Measurements from ENCODE around the gene ARHGEF10L.

The ARHGEF10L gene

DNA sequence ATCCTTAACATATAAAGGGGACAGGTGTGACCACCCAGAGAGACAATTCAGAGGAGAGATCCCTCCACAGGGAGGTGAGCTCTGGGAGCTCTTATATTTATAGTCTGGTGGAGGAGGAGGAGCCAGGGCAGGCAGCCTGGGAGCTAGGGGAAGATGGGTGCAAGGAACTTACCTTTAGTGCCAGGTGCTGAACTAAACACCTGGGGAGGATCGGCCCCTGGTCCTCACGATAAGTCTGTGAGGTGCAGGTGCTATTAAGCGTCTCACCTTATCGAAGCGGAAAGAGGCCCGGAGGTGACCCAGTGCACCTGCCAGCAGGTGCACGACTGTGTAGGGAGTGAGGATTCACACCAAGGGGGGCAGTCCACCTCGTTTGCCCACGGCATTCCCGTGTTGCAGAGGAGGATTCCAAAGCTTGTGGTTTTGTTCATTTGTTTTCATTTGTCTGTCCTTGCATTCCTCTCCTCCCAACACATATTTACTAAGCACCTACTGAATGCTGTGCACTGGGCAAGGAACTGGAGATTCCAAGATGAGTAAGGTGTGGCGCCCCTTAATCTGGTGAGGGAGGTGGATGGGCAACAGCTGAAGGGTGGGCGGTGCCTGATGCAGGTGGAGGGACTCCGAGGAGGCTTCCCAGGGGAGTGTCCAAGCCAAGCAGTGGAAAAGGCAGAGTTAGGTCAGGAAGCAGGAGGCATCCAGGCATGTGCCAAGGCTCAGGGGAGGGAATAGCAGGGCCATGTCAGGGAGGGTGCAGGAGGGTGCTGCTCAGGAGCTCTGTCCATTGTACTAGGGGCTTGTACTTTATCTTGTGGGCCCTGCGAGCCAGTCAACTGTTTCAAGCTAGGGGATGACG, 11.5 kb downstream of the ARHGEF10L start:
- DNase-seq, result no peak

DNA sequence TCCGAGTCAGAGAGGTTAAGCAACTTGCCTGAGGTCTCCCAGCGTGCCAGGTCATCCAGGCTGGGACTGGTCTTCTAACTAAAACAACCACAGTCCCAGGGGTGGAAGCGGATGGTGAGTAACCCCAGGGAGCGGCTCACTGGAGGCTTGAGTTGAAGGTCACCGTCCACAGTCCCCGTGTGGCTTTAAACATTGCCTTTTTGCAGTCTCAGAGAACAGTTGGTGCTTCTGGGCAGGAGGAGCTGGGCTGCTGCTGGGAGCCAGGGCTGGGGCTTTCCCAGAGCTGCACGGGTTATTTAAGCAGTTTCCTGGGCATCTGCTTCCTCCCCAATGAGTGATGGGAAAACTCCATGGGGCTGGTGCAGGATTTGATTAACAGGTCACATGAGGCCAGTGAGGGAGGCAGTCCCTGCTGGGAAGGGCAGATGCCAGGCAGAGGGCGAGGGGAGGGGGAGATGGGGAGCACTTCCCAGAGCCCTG, 12.3 kb downstream of the ARHGEF10L start:
- DNase-seq, result peak; percentile 48

DNA sequence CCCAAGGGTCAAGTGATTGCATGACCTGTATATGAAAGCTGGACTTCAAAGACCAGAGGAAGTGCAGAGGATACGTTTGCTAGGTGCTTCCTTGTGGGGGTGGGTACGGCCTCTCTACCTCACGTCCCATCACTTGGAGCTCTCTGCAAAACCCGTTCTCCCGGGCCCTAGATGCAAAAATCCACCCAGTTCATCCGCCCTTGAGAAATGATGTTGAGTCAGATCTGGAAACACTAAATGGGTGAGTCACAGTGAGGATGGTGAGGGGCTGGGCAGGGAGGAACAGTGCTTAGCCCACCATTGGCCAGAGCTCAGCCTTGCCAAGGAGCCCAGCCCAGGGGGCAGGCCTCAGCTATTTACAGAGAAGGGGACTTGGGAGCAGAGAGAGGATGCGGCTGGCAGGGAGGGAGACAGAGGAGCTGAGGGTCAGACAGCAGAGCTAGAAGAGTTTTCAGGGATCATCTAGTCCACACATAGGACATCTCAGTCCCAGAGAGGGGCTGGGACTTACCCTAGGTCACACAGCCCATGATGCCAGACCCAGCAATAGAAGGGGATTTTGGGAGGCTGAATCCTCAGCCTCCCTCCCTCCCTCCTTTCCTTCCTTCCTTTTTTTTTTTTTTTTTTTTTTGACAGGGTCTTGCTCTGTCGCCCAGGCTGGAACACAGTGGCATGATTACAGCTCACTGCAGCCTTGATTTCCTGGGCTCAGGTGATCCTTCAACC, 14.6 kb downstream of the ARHGEF10L start:
- no peak for DNase-seq

GRCh38 chr1:17554954-17555353, 15.5 kb downstream of the ARHGEF10L start:
- DNase-seq, result no peak

- DNase-seq, result no peak
These were observed 18.5 kb downstream of the ARHGEF10L start for GRCh38 chr1:17557986-17558385.

- no peak for DNase-seq
These were observed 19.0 kb downstream of the ARHGEF10L start for GRCh38 chr1:17558541-17558940.

GRCh38 chr1:17558954-17559614, 19.6 kb downstream of the ARHGEF10L start:
- DNase-seq, result no peak

GRCh38 chr1:17559615-17560419, 20.3 kb downstream of the ARHGEF10L start:
- no peak for DNase-seq

- no peak for DNase-seq
These were observed 21.7 kb downstream of the ARHGEF10L start for GRCh38 chr1:17561247-17561548.

- DNase-seq, result no peak
These were observed 22.1 kb downstream of the ARHGEF10L start for GRCh38 chr1:17561561-17561985.

GRCh38 chr1:17562375-17562774, 22.9 kb downstream of the ARHGEF10L start:
- DNase-seq, result no peak

- DNase-seq, result peak; percentile 83
These were observed 24.2 kb downstream of the ARHGEF10L start for GRCh38 chr1:17563494-17564281.

GRCh38 chr1:17564458-17565393, 25.2 kb downstream of the ARHGEF10L start:
- DNase-seq, result no peak

DNA sequence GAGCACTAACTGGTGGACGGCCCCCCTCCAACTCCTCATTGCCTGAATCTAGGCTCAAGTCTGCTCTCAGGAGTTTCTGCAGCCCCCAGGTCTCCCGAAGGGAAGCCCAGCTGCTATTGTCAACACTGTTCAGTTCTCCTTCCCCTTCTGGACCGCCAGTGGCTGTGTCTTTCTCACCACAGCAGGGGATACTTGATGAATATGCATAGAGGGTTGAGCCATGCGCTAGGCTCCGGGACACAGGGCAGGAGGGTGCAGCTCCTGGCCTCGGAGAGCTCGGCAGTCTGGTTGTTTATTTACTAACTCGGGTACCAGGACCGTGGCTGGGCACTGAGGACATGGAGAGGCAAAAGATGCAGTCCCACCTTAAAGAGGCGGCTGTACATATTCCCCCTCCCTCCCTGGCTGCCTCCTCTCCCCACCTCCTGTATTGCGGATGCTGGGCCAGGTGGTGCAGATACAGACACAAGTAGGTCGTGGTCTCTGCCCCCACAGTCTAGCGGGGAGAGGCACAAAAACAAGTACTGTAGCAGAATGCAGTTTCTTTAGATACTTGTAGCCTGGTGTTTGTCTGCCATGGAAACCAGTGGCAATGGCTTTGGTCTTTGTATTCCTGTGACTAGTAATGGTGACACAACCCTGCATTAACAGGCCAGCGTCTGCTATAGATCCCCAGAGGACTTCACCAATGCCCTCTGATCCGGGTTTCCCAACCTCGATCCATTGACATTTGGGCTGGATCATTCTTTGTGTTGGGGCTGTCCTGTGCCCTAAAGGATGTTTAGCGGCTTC, 26.2 kb downstream of the ARHGEF10L start:
- no peak for DNase-seq

DNA sequence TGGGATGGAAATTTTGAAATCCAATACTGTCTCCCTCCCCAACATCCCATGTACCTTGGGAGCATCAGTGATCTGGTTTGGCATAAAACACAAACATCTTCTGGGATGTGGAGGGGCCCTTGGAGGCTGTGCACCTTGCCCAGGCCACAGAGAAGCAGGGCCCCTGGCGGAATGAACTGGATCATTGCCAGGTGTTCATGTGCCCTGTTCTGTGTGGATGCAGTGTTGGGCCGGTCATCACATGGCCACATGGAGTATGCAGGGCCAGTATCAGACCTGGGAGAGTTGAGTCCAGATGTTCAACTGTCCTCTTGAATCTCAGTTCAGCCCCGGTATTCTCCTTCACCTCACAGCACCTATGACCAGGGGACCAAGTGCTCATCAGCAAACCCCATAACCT, 26.9 kb downstream of the ARHGEF10L start:
- DNase-seq, result no peak

DNA sequence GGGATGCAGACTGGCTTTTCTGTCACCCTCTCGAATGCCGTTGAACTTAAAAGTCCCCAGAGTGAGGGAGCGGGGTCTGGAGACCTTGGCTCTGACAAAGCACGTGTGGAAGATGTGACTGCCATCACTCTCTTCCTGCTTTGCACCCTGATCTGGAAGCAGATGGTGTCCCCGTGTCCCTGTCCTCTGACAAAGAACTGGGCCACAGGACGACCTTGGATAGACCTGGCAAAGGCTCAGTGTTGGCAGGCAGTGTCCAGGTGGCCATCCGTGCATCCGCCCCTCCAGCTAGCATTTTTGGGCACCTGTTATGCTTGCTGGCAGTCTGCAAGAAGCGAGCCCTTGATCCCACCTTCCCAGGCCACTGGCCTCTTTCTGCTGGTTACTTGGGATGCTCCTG, 27.4 kb downstream of the ARHGEF10L start:
- DNase-seq, result no peak

- DNase-seq, result no peak
These were observed 28.1 kb downstream of the ARHGEF10L start for GRCh38 chr1:17567582-17567981.

DNA sequence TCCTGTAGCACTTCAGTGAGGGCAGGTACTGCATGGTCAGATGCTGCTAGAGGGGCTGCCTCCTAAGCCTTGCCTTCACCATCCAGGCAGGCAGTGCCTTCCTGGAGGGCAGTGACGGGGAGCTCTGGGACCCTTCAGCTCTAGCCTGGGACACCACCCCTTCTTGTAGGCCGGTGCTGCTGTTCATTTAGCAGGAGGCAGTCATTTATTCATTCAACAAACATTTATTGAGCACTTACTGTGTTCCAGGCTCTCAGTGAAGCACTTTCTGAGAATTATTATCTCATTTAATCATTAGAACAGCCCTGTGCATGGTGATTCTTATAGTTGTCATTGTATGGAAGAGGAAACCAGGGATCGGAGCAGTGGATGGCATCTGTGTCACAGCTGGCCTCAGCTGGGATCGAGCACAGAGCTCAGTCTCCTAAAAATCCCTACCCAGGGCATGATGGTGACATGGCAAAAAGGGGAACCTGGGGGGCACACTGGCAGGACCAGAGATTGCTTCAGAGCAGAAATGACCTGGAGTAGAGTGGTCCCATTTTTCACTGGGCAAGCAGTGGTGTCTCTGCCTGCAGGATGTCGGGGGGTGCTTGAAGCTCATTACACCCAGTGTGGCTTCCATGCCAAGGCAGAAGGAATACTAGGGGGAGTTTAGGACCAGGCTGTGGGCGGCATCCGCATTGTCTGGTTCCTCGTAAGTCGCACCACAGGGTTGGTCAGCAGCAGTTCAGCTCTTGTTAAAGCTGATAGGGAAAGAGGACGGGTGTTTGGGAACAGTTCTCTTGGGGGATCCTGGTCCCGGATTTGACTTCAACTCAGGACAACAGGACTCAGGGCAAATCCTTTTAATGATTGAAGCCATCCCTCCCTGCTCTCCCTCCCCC, 28.8 kb downstream of the ARHGEF10L start:
- DNase-seq, result no peak

Data from NCI-H524 treated with DMSO at 0.1 percent for 48 hours (cell line).